Esophagus muscularis mucosa (tissue), 4 donors: Measurements from ENCODE around the gene CLCC1. TPM values are rescaled to one million over a fixed set of nuclear protein-coding genes. Genes with fewer than 3 reads are reported as not detected.

ENCODE experiments used
- DNase-seq: peaks from one replicate; pipeline ENCODE4 v3.0.0-alpha.2; 2017; ENCODE audit errors: extremely low spot score
- H3K27ac ChIP-seq, 4 donors: fragments of 200-600 bp; sonication (generic); replicated peaks in 1 of 4; 1 replicate in 3 of 4; 2 replicates in 1 of 4; pipeline ENCODE4 v1.5.1; 2016 to 2019; ENCODE audit warnings: mild to moderate bottlenecking in 1 of 4
- H3K27me3 ChIP-seq, 4 donors: fragments of 200-600 bp; sonication (generic); one replicate each; pipeline versions ENCODE4 v1.5.1 to v1.6.0; 2016 to 2019
- H3K36me3 ChIP-seq, 4 donors: fragments of 200-600 bp; sonication (generic); one replicate each; pipeline ENCODE4 v1.5.1; 2016 to 2019
- H3K4me1 ChIP-seq, 4 donors: fragments of 200-600 bp; sonication (generic); one replicate each; pipeline ENCODE4 v1.5.1; 2016 to 2019
- H3K4me3 ChIP-seq, 4 donors: fragments of 200-600 bp; sonication (generic); 1 replicate in 2 of 4; 2 replicates in 2 of 4; pipeline ENCODE4 v1.5.1; 2016 to 2019; ENCODE audit warnings: mild to moderate bottlenecking in 4 of 4, moderate library complexity in 1 of 4
- H3K9me3 ChIP-seq, 4 donors: fragments of 200-600 bp; sonication (generic); 1 replicate in 3 of 4; 2 replicates in 1 of 4; pipeline ENCODE4 v1.5.1; 2016 to 2019
- EP300 ChIP-seq: sonication (generic); formaldehyde crosslinking; IDR thresholded peaks from one replicate; pipeline ENCODE4 v1.6.1; 2017; ENCODE audit warnings: antibody characterized with exemption
- POLR2A ChIP-seq: fragments of 450-650 bp; IDR thresholded peaks from one replicate; pipeline ENCODE4 v1.6.1; 2017; ENCODE audit warnings: antibody characterized with exemption, moderate library complexity, mild to moderate bottlenecking, low read depth
- POLR2AphosphoS5 ChIP-seq, 2 donors: sonication (generic); formaldehyde crosslinking; IDR thresholded peaks; one replicate each; pipeline ENCODE4 v1.6.1; 2017; ENCODE audit warnings: antibody characterized with exemption in 2 of 2
- WGBS: methylation state at CpG from one replicate; pipeline ENCODE4 v1.1.5; 2018; 5-methylcytosine and 5-hydroxymethylcytosine counted together
- intact Hi-C: fragments of 100-400 bp; cut with DNase I; formaldehyde crosslinking; loops from one replicate; pipeline ENCODE4 v1.15.1; 2023
- total RNA-seq, 4 donors: library from RNA; depleted of rRNA; stranded (reverse); fragments of >200 nt; gene quantifications; one replicate each; pipeline versions ENCODE4 v1.1.0 to v1.2.1, GENCODE V29; 2016
- TF ChIP-seq, protein P1 (sequence below), 3 experiments: fragments of 200-600 bp in 2 of 3; fragments of 450-650 bp in 1 of 3; sonication (generic) in 2 of 3; IDR thresholded peaks; one replicate each; pipeline ENCODE4 v1.5.1; 2017 to 2019; ENCODE audit warnings: antibody characterized with exemption in 3 of 3, mild to moderate bottlenecking in 2 of 3, moderate library complexity in 1 of 3

Gene CLCC1
- total RNA-seq, 4 donors from 2014 or later: 16.6 to 32.4 (median 25.9) TPM

DNA sequence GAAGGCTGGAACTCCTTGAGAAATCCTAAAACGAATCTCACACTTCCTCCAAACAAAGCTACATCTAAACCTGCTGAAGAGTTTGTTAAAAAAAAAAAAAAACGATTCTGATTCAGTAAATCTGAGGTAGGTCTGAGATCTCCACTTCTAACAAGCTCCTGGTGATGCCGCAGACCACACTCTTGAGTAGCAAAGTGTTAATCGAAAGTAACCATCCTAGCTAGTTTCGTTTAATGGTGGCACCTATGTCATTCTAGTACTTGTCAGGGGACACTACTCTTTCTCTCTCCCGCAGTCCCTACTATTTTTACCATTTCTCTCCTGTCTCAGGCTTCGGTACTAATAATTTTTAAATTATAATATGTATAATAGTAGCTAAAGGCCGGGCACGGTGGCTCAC lies 2.1 kb downstream of the CLCC1 start:
- Histone ChIP-seq H3K27me3 (no peaks in the 10 kb centered on the region), H3K27ac (no peak overlapping the region), H3K4me1 (peaks cover 26 to 52% (median 43%) of the 10 kb centered on the region in 4 donors), H3K36me3 (peaks cover 0 to 19% (median 0%) of the 10 kb centered on the region in 4 donors), H3K9me3 (no peaks in the 10 kb centered on the region), H3K4me3 (no peak overlapping the region)
- no peak for DNase-seq
- TF ChIP-seq EP300: no peak
- no peak for TF ChIP-seq POLR2A
- no peak for TF ChIP-seq POLR2AphosphoS5 (IDR thresholded peaks at IDR 0.05)
- TF ChIP-seq, protein P1, sequence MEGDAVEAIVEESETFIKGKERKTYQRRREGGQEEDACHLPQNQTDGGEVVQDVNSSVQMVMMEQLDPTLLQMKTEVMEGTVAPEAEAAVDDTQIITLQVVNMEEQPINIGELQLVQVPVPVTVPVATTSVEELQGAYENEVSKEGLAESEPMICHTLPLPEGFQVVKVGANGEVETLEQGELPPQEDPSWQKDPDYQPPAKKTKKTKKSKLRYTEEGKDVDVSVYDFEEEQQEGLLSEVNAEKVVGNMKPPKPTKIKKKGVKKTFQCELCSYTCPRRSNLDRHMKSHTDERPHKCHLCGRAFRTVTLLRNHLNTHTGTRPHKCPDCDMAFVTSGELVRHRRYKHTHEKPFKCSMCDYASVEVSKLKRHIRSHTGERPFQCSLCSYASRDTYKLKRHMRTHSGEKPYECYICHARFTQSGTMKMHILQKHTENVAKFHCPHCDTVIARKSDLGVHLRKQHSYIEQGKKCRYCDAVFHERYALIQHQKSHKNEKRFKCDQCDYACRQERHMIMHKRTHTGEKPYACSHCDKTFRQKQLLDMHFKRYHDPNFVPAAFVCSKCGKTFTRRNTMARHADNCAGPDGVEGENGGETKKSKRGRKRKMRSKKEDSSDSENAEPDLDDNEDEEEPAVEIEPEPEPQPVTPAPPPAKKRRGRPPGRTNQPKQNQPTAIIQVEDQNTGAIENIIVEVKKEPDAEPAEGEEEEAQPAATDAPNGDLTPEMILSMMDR (IDR thresholded peaks at IDR 0.05): no peak
- intact Hi-C loops: loop anchor here (5.0 kb wide), 1 partner anchor 151 kb away; the partner anchor contains the start of gene ELAPOR1
- 86% methylated on average over 9 of the region's 9 CpGs for WGBS

DNA sequence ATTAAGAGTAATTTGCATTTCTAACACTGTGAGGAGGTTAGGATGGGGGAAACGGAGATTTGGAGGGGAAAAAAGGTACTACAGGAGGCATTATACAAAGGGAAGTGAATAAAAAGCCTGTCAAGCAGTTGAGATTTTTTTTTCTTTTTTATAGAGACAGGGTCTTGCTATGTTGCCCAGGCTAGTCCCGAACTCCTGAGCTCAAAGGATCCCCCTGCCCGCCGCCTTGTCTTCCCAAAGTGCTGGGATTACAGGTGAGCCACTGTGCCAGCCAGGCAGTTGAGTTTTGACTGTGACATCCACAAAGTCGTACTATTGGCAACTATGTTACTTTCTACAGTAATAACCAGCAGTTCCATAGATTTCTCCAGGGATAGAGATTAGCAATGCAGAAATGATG lies 2.6 kb downstream of the CLCC1 start:
- intact Hi-C loops: loop anchor here (5.0 kb wide), 1 partner anchor 152 kb away; the partner anchor contains the start of gene ELAPOR1
- Histone ChIP-seq H3K27ac (no peak overlapping the region), H3K9me3 (no peaks in the 10 kb centered on the region), H3K4me1 (peaks cover 26 to 52% (median 43%) of the 10 kb centered on the region in 4 donors), H3K36me3 (peaks cover 0 to 24% (median 0%) of the 10 kb centered on the region in 4 donors), H3K27me3 (no peaks in the 10 kb centered on the region), H3K4me3 (no peak overlapping the region)
- WGBS: 91% methylated on average over 5 of the region's 5 CpGs
- no peak for TF ChIP-seq POLR2A
- TF ChIP-seq, protein P1 (IDR thresholded peaks at IDR 0.05): no peak
- TF ChIP-seq POLR2AphosphoS5 (IDR thresholded peaks at IDR 0.05): no peak
- no peak for TF ChIP-seq EP300
- DNase-seq: no peak

DNA sequence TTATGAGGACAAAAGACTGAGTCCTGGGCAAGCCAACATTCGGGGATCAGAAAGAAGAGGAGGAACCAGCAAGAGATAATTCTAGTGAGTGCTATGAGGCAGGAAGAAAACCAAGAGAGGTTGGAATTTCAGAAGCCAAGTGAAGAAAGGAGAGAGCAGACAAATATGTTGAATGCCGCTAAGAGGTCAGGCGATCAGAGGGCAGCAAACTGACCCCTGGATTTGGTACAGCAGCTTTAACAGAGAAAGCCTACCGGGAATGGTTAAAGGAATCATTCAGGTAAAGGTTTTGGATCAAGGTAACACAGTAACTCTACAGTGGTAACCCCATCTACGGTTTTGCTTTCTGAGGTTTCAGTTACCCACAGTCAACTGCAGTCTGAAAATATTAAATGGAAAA lies 5.4 kb downstream of the CLCC1 start:
- Histone ChIP-seq H3K36me3 (peaks cover 0 to 41% (median 11%) of the 10 kb centered on the region in 4 donors), H3K4me3 (no peak overlapping the region), H3K9me3 (no peaks in the 10 kb centered on the region), H3K4me1 (peaks cover 21 to 45% (median 35%) of the 10 kb centered on the region in 4 donors), H3K27ac (no peak overlapping the region), H3K27me3 (no peaks in the 10 kb centered on the region)
- no peak for DNase-seq
- intact Hi-C loops: no loop called here
- 98% methylated on average over 5 of the region's 5 CpGs for WGBS
- no peak for TF ChIP-seq EP300
- TF ChIP-seq POLR2A: no peak
- TF ChIP-seq, protein P1 (IDR thresholded peaks at IDR 0.05): no peak
- no peak for TF ChIP-seq POLR2AphosphoS5 (IDR thresholded peaks at IDR 0.05)

- no peak for DNase-seq
- Histone ChIP-seq H3K36me3 (peaks cover 0 to 41% (median 11%) of the 10 kb centered on the region in 4 donors), H3K4me3 (no peak overlapping the region), H3K4me1 (peaks cover 6 to 28% (median 18%) of the 10 kb centered on the region in 4 donors), H3K9me3 (no peaks in the 10 kb centered on the region), H3K27me3 (no peaks in the 10 kb centered on the region), H3K27ac (no peak overlapping the region)
- WGBS: 88% methylated on average over 3 of the region's 3 CpGs
- TF ChIP-seq, protein P1 (IDR thresholded peaks at IDR 0.05): no peak
- TF ChIP-seq EP300 (no peak), POLR2AphosphoS5 (IDR thresholded peaks at IDR 0.05) (no peak), POLR2A (no peak)
- intact Hi-C loops: no loop called here
Measured at GRCh38 chr1:108955881-108956280, 7.4 kb downstream of the CLCC1 start.

DNA sequence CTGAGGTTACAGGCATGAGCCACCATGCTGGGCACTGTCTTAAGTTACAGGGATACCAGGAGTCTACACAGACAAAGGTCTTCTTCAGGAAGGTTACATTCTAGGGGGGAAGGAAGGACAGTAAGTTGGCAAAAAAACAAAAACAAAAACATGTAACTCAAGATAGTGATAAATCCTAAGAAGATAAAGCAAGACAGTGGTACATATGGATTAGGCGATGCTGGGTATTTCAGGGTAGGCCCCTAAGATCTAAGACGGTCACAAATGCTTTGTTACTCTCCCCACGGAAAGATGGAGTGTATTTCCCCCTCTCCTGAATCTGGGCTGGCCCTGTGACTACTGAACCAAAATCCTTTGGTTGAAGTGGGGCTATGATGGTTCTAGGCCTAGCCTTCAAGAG lies 8.2 kb downstream of the CLCC1 start:
- WGBS: 92% methylated on average over 3 of the region's 3 CpGs
- no peak for DNase-seq
- TF ChIP-seq EP300 (no peak), POLR2AphosphoS5 (IDR thresholded peaks at IDR 0.05) (no peak)
- peaks cover 0 to 41% (median 11%) of the 10 kb centered on the region in 4 donors for H3K36me3 ChIP-seq
- peaks cover 1 to 20% (median 11%) of the 10 kb centered on the region in 4 donors for H3K4me1 ChIP-seq
- H3K27me3 ChIP-seq: no peaks in the 10 kb centered on the region
- intact Hi-C loops: no loop called here
- H3K27ac ChIP-seq: no peak overlapping the region
- no peak overlapping the region for H3K4me3 ChIP-seq
- H3K9me3 ChIP-seq: no peaks in the 10 kb centered on the region
